GM21723 (cell line): ENCODE results near the gene PRRG2.

Experiments used
- ATAC-seq: cut with Tn5 transposase; IDR thresholded peaks from one replicate; pipeline ENCODE4 v1.9.1; 2021; ENCODE audit warnings: mild to moderate bottlenecking, moderate library complexity; ENCODE audit not compliant: unreplicated experiment

PRRG2 gene

DNA sequence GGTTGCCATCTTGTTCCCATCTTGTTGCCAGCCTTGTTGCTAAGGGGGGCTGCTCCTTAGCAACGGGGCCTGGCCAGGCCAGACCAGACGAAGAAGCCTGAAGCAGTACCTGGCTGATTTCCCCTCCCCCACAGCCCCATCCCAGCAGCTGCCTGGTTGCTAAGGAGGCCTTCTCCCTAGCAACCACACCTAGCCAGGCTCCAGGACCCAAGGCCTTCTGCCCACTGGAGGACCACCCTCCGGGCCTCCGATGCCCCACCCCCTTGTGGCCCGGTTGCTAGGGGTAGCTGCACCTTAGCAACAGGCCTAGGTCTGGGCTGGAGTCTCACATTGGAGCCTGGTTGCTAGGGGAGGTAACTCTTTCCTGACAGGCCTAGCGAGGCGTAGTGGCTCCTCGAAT, 3.9 kb downstream of the PRRG2 start:
- no peak for ATAC-seq

DNA sequence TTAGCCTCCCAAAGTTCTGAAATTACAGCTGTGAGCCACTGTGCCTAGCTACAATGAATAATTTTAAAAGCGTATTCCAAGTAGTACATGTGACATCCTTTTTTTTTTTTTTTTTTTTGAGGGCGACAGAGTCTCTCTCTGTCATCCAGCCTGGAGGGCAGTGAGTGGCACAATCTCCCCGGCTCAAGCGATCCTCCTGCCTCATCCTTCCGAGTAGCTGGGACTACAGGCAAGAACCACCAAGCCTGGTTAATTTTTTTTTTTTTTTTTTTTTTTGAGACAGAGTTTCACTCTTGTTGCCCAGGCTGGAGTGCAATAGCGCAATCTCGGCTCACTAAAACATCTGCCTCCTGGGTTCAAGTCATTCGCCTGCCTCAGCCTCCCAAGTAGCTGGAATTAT, 6.1 kb downstream of the PRRG2 start:
- ATAC-seq = no peak

DNA sequence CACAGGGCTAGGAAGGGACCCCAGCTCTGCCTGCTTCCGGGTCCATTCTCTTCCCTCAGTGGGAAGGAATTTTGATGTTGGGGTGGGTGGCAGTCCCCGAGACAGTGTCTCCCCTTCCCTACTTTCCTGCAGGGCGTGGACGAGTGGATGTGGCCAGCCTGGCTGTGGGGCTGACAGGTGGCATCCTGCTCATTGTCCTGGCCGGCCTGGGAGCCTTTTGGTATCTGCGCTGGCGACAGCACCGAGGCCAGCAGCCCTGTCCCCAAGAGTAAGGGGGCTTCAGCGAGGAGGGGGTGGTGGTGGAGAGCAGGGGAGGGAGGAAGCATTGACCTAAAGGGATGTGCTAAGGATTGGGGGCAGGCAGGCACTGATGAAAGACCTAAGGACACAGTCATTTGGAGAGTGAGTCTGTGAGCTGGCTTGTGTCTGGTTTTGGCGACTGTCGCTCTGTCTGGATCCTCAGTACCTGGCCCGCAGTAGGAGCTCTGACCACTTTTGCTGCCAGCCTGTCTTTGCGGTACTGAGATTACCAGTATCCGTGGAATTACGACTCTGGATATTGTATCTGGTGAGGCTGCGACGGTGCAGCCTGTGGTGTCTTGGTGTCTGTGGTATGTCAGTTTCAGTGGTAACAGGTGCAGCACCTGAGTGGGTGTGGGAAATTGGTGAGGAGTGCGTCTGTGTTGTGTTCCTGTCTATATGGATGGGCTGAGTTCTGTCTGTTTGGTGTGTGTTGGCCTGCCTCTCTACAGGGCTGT, 7.4 kb downstream of the PRRG2 start:
- no peak for ATAC-seq

DNA sequence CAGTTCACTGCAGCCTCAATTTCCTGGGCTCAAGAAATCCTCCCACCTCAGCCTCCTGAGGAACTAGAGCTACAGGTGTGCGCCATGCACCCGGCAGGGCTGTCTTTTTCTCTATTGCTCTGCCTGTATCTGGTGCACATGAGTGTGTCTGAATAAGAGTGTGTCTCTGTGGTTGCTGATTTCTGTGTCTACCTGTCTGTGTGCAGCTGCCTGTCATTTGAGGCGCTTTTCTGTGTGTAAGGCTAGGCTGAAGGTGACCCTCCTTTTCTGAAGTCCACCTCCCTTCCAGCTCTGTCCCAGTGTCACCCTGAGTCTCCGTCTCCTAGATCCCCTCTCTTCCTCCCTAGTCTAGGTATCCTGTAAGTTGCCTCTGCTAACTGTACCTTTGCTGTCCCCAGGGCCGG, 8.4 kb downstream of the PRRG2 start:
- no peak for ATAC-seq

DNA sequence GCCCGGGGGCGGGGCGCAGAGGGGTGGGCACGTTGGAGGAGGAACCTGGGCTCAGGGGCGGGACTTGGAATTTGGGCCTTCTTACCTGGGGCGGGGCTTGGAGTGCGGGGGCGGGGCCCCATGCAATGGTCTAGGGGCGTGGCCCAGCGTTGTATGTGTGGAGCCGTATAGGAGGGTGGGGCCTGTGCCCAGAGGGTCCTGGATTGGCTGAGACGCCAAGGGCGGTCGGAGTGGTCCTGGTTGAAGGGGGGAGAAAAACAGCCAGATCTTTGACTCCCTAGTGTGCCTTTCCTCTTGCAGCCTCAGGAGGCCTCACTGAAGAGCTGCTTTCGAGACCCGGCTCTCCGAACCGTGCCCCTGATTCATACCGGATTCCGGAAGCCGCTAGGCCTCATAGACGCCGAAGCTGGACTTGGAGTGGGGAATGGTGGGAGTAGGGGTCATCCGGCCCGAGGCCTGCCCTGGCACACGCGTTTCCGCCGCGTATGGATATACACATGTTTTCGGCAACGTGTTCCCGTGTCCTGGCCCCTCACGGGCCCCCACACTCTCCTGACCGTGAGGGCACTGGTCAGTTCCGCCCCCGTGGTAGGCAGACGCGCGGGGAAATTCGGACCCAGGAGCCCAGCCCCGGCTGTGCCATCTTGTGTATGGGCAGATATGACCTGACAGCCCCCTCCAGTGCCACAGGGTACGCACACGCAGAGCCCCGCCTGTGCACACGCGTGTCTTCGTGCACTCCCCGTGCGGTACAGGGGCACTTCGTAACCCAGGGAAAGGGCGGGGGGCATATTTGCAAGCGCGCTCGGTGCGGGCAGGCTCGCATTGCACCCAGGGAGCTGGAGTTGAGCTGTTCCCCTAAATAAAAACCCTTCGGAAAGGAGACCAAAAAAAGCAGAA, 9.2 kb downstream of the PRRG2 start:
- peak; percentile 59 for ATAC-seq

DNA sequence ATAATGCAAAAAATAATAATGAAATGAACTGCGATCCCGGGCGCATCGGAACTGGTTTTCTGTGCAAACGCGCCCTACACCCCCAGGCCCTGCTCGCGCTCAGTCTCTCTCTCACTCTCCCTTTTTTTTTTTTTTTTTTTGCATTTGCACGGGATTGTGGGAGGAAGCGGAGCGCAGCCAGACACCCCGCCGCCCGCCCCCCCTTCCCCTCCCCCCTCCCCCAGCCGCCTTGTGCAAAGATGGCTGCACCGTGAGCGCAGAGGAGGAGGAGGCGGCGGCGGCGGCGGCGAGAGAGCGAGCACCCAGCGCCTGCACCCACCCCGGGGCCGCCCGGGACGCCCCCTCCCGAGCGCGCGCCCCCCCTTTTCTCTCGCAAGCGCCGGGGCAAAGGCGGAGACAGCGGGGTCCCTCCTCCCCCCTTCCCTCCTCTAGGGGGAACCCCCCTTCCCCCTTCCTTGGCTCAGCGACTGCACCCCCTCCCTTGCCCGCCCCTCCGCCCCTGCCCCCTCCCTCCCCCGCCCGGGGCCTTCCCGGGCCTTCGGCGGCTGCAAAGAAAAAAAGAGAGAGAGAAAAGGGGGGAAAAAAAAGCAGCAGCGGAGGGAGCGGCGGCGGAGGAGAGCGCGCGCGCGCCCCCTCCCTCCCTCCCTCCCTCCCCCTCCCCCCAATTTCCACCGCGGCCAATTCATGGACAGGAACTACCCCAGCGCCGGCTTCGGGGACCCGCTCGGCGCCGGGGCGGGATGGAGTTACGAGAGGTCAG, 10.0 kb downstream of the PRRG2 start, which contains the start of gene PRR12:
PRR12 (plus strand) TSS at position 212 of the 760 bp plus-strand sequence; CDS start at position 685, 473 bp downstream.
- no peak for ATAC-seq

DNA sequence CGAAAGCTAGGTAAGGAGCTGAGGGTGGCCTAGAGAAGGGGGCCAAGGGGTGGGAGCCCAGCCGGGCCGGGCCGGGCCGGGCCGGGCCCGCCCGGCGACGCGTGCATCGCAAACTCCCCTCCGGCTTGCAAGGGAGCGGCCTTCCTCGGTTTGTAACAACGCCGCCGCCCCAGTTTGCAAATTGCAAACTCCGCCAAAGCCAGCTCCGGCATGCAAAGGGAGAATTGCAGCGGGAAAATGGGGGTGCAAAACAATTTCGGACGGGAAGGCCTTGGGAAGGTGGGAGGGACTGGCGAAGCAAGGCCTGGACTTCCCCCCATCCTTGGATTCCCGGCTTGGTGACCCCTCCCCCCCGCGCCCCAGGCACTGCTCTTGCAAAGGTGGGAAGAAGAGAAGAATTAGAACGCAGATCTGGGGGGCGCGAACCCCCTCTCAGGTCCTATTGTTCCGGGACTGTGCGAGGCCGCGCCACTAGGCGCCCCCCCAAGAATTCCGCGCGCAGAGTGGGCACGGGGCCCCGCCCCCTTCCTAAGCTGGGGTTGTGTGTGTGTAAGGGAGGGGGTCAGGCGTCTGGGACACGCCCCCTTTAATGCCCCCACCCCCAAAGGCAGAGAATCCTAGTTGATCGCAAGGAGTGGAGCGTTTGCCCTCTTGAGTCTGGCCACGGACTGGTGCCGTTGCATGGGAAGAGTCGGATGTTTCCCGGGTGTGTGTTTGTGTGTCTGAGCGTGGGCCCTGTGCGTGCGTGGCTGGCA, 10.8 kb downstream of the PRRG2 start:
- no peak for ATAC-seq

DNA sequence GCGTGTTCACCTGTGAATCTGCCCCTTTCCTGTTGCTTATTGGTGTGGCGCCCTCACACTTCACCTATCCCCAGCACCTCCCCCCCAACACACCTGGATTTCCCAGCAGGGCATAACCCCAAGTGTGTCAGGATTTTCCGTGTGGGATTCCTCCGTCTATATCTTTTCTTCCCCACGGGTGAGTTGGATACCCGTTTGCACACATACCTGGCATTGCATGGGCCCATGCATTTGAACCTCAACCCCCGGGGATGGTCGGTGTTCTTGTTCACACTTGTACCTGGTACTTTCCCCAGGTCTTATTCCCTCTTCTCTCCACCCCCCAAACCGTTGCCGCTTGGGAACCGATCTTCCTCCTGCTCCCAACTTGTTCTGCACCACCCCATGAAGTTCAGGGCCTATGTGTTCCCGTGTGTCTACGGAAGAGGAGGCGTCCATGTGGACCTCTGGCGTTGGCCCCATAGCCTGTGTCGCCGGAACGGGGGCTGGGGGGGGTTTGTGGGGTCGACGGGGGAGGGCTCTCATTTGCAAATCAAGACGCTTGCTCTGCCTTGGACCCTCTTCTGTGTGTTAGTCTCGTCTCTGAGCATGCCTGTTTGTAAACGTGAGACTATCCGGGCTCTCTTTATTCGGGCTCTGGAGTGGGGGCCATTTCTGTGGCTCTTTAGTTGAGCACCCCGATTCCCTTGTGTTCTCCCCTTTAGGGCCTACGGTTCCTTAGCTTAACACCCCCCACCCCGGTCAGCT, 11.5 kb downstream of the PRRG2 start:
- no peak for ATAC-seq

DNA sequence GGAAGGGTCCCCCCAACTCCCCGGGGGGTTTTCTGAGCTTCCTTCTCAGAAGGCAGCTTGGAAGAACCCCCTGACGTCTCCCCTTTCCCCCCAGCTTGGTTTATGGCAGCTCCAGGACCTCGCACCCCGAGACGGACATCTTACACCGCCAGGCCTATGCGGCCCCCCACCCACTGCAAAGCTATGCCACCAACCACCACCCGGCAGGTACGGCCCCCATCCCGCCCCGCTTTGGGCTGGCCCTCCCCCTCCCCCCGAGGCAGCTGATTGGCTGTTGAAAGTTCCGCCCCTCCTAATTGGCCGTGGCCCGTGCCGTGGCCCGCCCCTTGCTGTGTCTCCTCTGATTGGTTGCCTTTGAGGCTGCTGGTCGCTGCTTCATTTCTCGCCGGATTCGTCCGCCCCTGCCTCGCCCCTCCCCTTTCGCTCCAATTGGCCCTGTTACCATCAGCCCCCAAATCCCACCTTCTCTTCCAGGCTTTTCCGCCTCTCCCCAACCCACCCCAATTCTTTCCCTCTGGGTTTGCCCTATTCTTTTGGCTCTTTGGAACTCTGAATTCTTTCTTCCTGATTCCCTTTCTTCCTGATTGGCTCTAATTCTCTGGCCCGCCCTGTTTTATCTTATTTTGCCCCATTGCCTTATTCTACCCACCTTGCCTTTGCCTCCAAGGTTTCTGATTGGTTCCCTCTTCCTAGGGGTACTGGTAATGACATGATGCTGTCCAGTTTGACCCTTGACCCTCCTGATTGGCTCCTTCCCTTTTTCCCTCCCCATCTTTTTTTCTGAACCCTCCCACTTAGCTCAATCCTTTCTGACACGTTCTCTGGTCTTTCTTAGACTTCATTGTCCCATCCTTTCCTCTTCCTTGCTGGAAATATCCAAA, 12.4 kb downstream of the PRRG2 start:
- no peak for ATAC-seq

DNA sequence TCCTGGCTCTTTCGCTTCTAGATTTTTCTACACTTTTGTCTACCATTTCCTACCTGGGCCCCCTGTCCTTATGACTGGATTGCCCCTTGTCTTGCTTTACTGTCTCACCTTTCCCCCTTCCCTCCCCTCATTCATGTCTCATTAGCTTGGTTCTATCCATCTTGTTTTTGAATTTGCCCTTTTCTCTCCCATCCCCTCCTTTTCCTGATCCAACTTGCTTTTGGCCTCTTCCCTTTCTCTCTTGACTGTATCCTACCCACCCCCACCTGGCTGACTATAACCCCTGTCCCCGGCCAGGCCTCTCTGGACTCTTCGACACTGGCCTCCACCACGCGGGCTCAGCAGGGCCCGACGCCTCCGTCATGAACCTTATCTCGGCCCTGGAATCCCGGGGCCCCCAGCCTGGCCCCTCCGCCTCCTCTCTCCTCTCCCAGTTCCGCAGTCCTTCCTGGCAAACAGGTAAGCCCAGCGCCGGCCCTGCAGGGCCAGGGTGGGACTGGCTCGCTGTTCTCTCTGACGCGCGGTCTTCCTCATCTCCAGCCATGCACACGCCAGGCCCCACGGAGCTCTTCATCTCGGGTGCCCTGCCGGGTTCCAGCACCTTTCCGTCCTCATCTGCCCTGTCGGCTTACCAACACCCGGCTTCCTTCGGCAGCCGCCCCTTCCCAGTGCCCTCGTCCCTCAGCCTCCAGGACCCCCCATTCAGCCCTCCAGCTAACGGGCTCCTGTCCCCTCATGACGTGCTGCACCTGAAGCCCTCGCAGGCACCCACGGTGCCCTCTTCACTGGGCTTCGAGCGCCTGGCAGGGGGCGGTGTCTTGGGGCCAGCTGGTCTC, 13.3 kb downstream of the PRRG2 start:
- ATAC-seq = no peak

DNA sequence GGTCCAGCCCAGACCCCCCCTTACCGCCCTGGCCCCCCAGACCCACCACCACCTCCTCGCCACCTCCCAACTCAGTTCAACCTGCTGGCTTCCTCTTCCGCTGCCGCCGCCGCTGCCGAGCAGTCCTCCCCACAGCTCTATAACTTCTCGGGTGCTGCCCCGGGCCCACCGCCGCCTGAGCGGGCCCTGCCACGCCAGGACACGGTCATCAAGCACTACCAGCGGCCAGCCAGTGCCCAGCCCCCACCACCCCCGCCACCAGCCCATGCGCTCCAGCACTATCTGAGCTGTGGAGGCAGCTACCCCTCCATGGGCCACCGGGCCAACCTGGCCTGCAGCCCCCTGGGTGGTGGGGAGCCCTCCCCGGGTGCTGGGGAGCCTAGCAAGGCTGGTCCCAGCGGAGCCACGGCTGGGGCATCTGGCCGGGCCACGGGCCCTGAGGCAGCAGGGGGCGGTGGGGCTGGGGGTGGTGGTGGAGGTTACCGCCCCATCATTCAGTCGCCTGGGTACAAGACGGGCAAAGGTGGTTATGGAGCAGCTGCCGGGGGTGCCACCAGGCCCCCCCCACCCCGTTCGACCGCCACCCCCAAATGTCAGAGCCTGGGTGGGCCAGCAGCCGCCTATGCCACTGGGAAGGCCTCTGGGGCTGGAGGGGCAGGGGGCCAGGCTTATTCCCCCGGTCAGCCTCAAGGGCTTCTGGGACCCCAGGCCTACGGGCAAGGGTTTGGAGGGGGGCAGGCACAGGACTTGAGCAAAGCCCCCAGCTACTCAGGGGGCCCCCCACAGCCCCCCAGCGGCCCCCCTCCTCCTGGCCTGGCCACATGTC, 14.1 kb downstream of the PRRG2 start:
- no peak for ATAC-seq

DNA sequence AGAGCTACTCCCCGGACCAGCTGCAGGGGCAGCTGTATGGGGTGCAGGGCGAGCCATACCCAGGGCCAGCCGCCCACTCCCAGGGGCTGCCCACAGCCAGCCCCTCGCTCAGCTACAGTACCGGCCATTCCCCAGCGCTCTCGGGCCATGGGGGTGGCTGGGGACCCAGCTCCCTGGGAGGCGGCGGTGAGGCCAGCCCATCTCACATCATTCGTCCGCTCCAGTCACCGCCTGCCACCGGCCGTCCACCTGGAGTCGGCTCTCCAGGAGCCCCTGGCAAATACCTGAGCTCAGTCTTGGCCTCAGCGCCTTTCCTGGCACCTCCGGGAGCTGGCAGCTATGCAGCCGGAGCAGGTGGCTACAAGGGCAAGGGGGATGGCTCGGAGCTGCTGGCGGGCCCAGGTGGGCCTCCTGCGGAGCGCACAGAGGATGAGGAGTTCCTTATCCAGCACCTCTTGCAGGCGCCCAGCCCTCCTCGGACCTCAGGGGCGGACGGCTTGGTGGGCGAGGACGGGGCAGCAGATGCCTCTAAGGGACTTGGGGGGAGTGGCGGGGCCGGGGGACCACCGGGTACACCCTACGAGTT, 14.8 kb downstream of the PRRG2 start:
- no peak for ATAC-seq

DNA sequence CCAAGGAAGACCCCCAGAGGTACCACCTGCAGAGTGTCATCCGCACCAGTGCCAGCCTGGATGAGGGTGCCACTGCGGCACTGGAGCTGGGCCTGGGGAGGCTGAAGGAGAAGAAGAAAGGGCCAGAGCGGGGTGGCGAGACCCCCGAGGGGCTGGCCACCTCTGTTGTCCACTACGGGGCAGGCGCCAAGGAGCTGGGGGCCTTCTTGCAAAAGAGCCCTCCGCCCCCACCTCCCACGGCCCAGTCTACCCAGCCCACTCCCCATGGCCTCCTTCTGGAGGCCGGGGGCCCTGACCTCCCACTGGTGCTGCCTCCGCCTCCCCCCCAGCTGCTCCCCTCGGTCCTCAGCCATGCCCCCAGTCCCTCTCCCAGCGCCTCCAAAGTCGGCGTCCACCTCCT, 15.3 kb downstream of the PRRG2 start:
- no peak for ATAC-seq

DNA sequence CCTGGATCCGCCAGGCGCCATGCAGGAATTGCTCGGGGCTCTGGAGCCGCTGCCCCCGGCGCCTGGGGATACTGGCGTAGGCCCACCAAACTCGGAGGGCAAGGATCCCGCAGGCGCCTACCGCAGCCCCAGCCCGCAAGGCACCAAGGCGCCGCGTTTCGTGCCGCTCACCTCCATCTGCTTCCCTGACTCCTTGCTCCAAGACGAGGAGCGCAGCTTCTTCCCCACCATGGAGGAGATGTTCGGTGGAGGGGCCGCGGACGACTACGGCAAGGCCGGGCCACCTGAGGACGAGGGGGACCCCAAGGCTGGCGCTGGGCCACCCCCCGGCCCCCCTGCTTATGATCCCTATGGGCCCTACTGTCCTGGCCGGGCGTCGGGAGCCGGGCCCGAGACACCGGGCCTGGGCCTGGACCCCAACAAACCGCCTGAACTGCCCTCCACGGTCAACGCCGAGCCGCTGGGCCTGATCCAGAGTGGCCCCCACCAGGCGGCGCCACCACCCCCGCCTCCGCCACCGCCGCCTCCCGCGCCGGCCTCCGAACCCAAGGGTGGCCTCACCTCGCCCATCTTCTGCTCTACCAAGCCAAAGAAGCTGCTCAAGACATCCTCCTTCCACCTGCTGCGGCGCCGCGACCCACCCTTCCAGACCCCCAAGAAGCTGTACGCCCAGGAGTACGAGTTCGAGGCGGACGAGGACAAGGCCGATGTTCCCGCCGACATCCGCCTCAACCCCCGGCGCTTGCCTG, 16.0 kb downstream of the PRRG2 start:
- ATAC-seq = no peak

DNA sequence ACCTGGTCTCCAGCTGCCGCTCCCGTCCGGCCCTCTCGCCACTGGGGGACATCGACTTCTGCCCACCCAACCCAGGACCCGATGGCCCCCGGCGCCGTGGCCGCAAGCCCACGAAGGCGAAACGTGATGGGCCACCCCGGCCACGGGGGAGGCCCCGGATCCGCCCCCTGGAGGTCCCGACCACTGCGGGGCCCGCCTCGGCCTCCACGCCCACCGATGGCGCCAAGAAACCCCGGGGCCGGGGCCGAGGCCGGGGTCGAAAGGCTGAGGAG, 16.5 kb downstream of the PRRG2 start:
- no peak for ATAC-seq
